HG03025 (cell line): Measurements from ENCODE around the gene OGFOD2.
"Not testable (repeated sequence)": the region's sequence is repeated elsewhere in the genome, so short reads cannot be mapped to it uniquely, and the experiment has no call there.

Experiments
- ATAC-seq: cut with Tn5 transposase; IDR thresholded peaks from one replicate; pipeline ENCODE4 v1.9.1; 2021; ENCODE audit warnings: mild to moderate bottlenecking, moderate library complexity; ENCODE audit not compliant: unreplicated experiment, low FRiP score

The OGFOD2 gene

GRCh38 chr12:122974892-122975789, at the start of gene OGFOD2:
TSS of gene OGFOD2 (plus strand) at chr12:122975244. CDS start at chr12:122975252, 8 bp downstream.
- peak; percentile 69 for ATAC-seq

- no peak for ATAC-seq
These were observed 47.2 kb upstream of the OGFOD2 start for GRCh38 chr12:122927756-122928403.

- ATAC-seq: no peak
These were observed 46.5 kb upstream of the OGFOD2 start for GRCh38 chr12:122928404-122929147.

GRCh38 chr12:122929148-122929538, 45.9 kb upstream of the OGFOD2 start:
- ATAC-seq: no peak

GRCh38 chr12:122929812-122930211, 45.2 kb upstream of the OGFOD2 start:
- ATAC-seq: no peak

GRCh38 chr12:122932207-122932606, 42.8 kb upstream of the OGFOD2 start:
- no peak for ATAC-seq

- no peak for ATAC-seq
These were observed 40.3 kb upstream of the OGFOD2 start for GRCh38 chr12:122934722-122935121.

- no peak for ATAC-seq
These were observed 39.7 kb upstream of the OGFOD2 start for GRCh38 chr12:122935318-122935717.

- no peak for ATAC-seq
These were observed 37.4 kb upstream of the OGFOD2 start for GRCh38 chr12:122937622-122938091.

GRCh38 chr12:122939125-122939524, 35.9 kb upstream of the OGFOD2 start:
- no peak for ATAC-seq

- not testable (repeated sequence) for ATAC-seq
These were observed 33.7 kb upstream of the OGFOD2 start for GRCh38 chr12:122941351-122941750.

- ATAC-seq: no peak
These were observed 32.4 kb upstream of the OGFOD2 start for GRCh38 chr12:122942637-122943036.

GRCh38 chr12:122943196-122943595, 31.8 kb upstream of the OGFOD2 start:
- ATAC-seq: no peak

GRCh38 chr12:122944605-122945592, 30.1 kb upstream of the OGFOD2 start:
- ATAC-seq: no peak

GRCh38 chr12:122946690-122947341, 28.2 kb upstream of the OGFOD2 start:
- ATAC-seq: no peak

- ATAC-seq: no peak
These were observed 27.7 kb upstream of the OGFOD2 start for GRCh38 chr12:122947352-122947792.

GRCh38 chr12:122948605-122949004, 26.4 kb upstream of the OGFOD2 start:
- no peak for ATAC-seq

- ATAC-seq: no peak
These were observed 25.6 kb upstream of the OGFOD2 start for GRCh38 chr12:122949405-122949804.
